ENCODE data around the gene ZNF512.
"Not testable (repeated sequence)": the region's sequence is repeated elsewhere in the genome, so short reads cannot be mapped to it uniquely, and the experiment has no call there.

GRCh38 chr2:27538839-27539450, 43.9 kb upstream of the ZNF512 start:
- not testable (repeated sequence) for TF ChIP-seq CTCF (optimal IDR thresholded peaks at IDR 0.05 in 1 of 3, IDR thresholded peaks at IDR 0.05 in 1 of 3, conservative IDR thresholded peaks at IDR 0.05 in 1 of 3; ENCODE audit: extremely low read depth in 1 of 3, insufficient read depth in 2 of 3, low read length in 3 of 3); EZH2 (IDR thresholded peaks at IDR 0.05; ENCODE audit: low read length)

Measured in keratinocyte (primary cell).